Memory B cell (primary cell): ENCODE data around the gene RELL1.

Source experiments
- ATAC-seq: fragments of 150-1000 bp; cut with Tn5 transposase; 2 replicates; pipeline ENCODE4 v1.10.0; 2021; ENCODE audit warnings: low read depth, mild to moderate bottlenecking, moderate library complexity
- DNase-seq, 2 donors: peaks; one replicate each; pipeline ENCODE4 v3.0.0; 2022; ENCODE audit warnings: low spot score in 2 of 2
- H3K27ac Mint-ChIP-seq: one replicate; pipeline ENCODE4 v1.8.0; 2022; ENCODE audit warnings: mild to moderate bottlenecking, moderate library complexity, mixed read lengths
- H3K27me3 Mint-ChIP-seq: one replicate; pipeline ENCODE4 v1.8.0; 2022; ENCODE audit warnings: mixed read lengths
- H3K36me3 Mint-ChIP-seq: one replicate; pipeline ENCODE4 v1.8.0; 2022; ENCODE audit warnings: mild to moderate bottlenecking, mixed read lengths
- H3K4me1 Mint-ChIP-seq: one replicate; pipeline ENCODE4 v1.8.0; 2022; ENCODE audit warnings: mixed read lengths
- H3K4me3 Mint-ChIP-seq: one replicate; pipeline ENCODE4 v1.8.0; 2022; ENCODE audit warnings: mild to moderate bottlenecking, moderate library complexity, mixed read lengths
- H3K9me3 Mint-ChIP-seq: one replicate; pipeline ENCODE4 v1.8.0; 2022; ENCODE audit warnings: mixed read lengths

Gene RELL1

DNA sequence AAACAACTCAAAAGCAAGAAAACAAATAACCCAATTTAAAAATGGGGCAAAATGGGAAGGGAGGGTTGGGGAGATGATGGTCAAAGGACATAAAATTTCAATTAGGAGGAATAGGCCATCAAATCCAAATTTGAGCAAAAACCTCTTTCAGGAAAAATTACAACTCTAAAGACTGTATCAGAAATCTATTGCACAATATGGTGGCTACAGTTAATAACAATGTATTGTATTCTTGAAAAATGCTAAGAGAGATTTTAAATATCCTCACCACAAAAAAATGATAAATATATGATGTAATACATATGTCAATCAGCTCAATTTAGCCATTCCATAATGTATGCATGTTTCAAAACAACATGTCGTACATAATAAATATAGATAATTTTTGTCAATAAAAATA is 60.7 kb downstream of the RELL1 start:
- Mint-ChIP-seq H3K27ac (no peak overlapping the region), H3K4me3 (no peak overlapping the region), H3K4me1 (no peaks in the 10 kb centered on the region), H3K36me3 (peaks cover 1% of the 10 kb centered on the region), H3K27me3 (no peaks in the 10 kb centered on the region), H3K9me3 (no peaks in the 10 kb centered on the region)
- ATAC-seq (no peak), DNase-seq (no peak)

DNA sequence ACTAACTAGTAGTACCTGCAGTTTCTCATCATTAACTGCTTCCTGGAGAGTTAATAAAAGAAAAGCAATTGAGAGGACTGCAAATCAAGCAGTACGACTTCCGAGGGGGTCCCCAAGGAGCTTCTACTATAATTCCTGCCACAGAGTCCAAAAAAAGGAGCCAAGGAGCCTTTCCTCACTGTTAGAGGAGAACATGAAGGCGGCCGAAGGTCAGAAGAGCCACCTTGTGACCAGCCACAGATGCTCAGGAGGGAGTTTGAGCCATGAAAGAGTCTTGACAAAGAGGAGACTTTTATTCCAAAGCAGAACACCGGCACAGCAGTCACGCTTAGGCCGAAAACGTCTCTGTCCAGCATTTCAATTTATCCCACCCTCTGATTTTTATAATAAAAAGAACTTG is 62.2 kb downstream of the RELL1 start:
- Mint-ChIP-seq H3K4me3 (no peak overlapping the region), H3K27ac (no peak overlapping the region), H3K4me1 (no peaks in the 10 kb centered on the region), H3K9me3 (no peaks in the 10 kb centered on the region), H3K36me3 (peaks cover 1% of the 10 kb centered on the region), H3K27me3 (no peaks in the 10 kb centered on the region)
- DNase-seq (no peak), ATAC-seq (no peak)

GRCh38 chr4:37623125-37623524 is 63.1 kb downstream of the RELL1 start:
- H3K27me3 Mint-ChIP-seq = no peaks in the 10 kb centered on the region
- no peak for ATAC-seq
- peaks cover 1% of the 10 kb centered on the region for H3K36me3 Mint-ChIP-seq
- no peaks in the 10 kb centered on the region for H3K4me1 Mint-ChIP-seq
- DNase-seq = no peak
- H3K27ac Mint-ChIP-seq = no peak overlapping the region
- H3K9me3 Mint-ChIP-seq = no peaks in the 10 kb centered on the region
- no peak overlapping the region for H3K4me3 Mint-ChIP-seq

DNA sequence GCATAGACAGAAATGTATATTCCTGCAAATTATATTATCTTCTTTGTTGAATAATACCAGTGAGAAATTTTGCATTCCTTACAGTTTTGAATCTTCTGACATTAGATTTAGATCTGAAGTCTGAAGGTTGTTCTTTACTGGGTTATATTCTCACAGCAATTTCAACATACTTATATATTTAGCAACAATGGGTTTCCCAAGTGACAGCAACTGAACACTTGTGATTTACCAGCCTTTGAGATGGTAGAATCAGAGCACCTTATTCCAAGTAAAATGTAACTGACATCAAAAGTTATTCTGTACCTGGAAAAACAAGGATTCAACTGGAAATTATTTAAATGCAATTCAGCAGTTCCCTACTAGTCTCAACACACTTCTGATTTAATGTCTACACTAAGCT is 66.0 kb downstream of the RELL1 start:
- H3K4me3 Mint-ChIP-seq = no peak overlapping the region
- no peaks in the 10 kb centered on the region for H3K4me1 Mint-ChIP-seq
- DNase-seq (no peak), ATAC-seq (no peak)
- H3K36me3 Mint-ChIP-seq = no peaks in the 10 kb centered on the region
- no peaks in the 10 kb centered on the region for H3K27me3 Mint-ChIP-seq
- no peaks in the 10 kb centered on the region for H3K9me3 Mint-ChIP-seq
- no peak overlapping the region for H3K27ac Mint-ChIP-seq

DNA sequence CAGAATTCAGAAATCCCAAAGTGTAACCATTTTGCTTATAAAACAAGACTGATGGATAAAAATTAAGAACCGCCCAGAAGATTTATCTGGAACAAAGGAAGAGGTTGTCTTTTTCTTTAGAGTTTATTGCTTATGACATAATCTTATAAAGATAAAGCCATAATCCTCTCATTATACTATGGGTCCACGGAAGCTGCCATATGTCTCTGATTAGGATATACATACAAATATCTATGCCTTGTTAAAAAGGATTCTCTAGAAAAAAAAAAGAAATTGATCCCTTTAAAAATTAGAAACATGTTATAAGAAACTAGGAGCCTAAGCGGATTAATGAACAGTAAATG is 70.5 kb downstream of the RELL1 start:
- DNase-seq = no peak
- Mint-ChIP-seq H3K27ac (no peak overlapping the region), H3K4me1 (peaks cover 2% of the 10 kb centered on the region), H3K36me3 (no peaks in the 10 kb centered on the region), H3K4me3 (no peak overlapping the region), H3K27me3 (no peaks in the 10 kb centered on the region), H3K9me3 (no peaks in the 10 kb centered on the region)
- no peak for ATAC-seq

DNA sequence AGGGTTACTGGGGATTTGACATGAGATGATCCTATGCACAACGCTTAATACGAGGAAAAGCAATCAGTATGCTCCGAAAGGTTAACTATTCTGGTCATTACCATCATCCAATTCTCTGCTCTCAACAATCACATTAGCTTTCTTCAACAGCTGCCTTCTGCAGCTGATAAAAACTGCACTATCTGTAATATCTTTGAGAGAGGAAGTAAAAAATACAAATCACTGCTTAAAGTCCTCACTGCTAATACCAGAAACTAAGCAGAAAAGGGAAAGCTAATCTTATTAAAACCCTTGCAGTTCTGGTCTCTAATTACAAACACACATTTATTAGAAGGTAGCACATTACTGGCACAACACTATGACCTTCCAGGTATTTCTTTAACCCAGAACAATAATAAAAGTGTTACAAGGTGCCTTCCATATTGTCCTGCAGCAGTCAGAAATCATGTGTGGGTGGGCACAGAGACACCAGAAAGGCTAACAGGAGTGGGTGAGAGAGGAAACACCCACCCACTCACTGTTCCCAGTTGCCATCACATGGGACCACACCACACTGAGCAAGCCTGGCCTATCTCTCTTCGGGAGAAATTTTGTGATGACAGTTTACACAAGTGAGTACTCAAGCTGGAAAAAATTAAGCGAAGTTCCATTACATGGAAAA is 71.0 kb downstream of the RELL1 start:
- Mint-ChIP-seq H3K9me3 (no peaks in the 10 kb centered on the region), H3K4me3 (no peak overlapping the region), H3K36me3 (no peaks in the 10 kb centered on the region), H3K27me3 (no peaks in the 10 kb centered on the region), H3K4me1 (peaks cover 2% of the 10 kb centered on the region), H3K27ac (no peak overlapping the region)
- no peak for ATAC-seq
- DNase-seq = no peak

DNA sequence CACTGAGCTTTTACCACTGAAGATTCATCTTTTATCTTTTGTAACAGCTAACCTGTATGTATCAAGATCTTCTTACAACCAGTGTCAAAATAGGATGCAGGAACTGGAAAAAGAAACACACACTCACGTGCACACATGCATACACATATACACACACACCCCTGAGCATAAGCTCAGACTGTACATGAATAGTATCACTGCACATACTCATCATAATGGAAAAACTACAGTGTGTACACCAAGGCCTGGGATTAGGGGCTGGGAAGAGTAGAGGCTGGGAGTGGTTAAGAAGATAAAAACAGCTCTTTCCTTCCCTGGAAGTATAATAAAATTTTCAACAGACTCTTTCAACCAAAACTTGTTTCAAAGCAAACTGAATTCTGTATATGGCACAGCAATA is 73.4 kb downstream of the RELL1 start:
- DNase-seq (no peak), ATAC-seq (no peak)
- Mint-ChIP-seq H3K4me3 (no peak overlapping the region), H3K9me3 (no peaks in the 10 kb centered on the region), H3K36me3 (peaks cover 4% of the 10 kb centered on the region), H3K4me1 (peaks cover 2% of the 10 kb centered on the region), H3K27me3 (no peaks in the 10 kb centered on the region), H3K27ac (no peak overlapping the region)

GRCh38 chr4:37609626-37610025 is 76.5 kb downstream of the RELL1 start:
- peaks cover 6% of the 10 kb centered on the region for H3K36me3 Mint-ChIP-seq
- H3K4me1 Mint-ChIP-seq = no peaks in the 10 kb centered on the region
- H3K27me3 Mint-ChIP-seq = peaks cover 2% of the 10 kb centered on the region
- no peak overlapping the region for H3K27ac Mint-ChIP-seq
- no peaks in the 10 kb centered on the region for H3K9me3 Mint-ChIP-seq
- no peak overlapping the region for H3K4me3 Mint-ChIP-seq
- ATAC-seq (no peak), DNase-seq (no peak)

DNA sequence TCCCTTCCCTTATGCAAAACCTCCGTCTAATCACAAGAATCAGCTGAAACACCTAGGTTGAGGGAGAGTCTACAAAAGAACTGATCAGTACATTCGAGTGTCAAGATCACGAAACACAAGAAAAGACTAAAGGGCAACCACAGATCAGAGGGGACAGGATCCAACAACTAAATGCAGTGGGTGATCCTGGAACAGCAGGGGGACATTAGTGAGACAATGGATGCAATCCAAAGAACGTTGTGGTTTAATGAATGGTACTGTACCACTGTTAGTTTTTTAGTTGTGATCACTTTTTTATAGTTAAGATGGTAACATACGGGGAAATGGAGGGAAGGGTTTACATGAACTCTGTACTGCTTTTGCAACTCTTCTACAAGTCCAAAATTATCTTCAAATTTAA is 79.2 kb downstream of the RELL1 start:
- Mint-ChIP-seq H3K4me1 (peaks cover 2% of the 10 kb centered on the region), H3K27me3 (peaks cover 5% of the 10 kb centered on the region), H3K9me3 (no peaks in the 10 kb centered on the region), H3K27ac (no peak overlapping the region), H3K36me3 (peaks cover 6% of the 10 kb centered on the region), H3K4me3 (no peak overlapping the region)
- DNase-seq (no peak), ATAC-seq (no peak)

- no peak overlapping the region for H3K4me3 Mint-ChIP-seq
- H3K27ac Mint-ChIP-seq = no peak overlapping the region
- no peaks in the 10 kb centered on the region for H3K9me3 Mint-ChIP-seq
- peaks cover 6% of the 10 kb centered on the region for H3K27me3 Mint-ChIP-seq
- H3K4me1 Mint-ChIP-seq = peaks cover 2% of the 10 kb centered on the region
- DNase-seq = no peak
- peaks cover 6% of the 10 kb centered on the region for H3K36me3 Mint-ChIP-seq
- ATAC-seq = no peak
Observed at GRCh38 chr4:37605843-37606565, 80.2 kb downstream of the RELL1 start.

GRCh38 chr4:37604461-37604860 is 81.7 kb downstream of the RELL1 start:
- Mint-ChIP-seq H3K4me3 (no peak overlapping the region), H3K9me3 (no peaks in the 10 kb centered on the region), H3K27me3 (peaks cover 6% of the 10 kb centered on the region), H3K4me1 (peaks cover 2% of the 10 kb centered on the region), H3K27ac (no peak overlapping the region), H3K36me3 (peaks cover 4% of the 10 kb centered on the region)
- DNase-seq = no peak
- no peak for ATAC-seq

DNA sequence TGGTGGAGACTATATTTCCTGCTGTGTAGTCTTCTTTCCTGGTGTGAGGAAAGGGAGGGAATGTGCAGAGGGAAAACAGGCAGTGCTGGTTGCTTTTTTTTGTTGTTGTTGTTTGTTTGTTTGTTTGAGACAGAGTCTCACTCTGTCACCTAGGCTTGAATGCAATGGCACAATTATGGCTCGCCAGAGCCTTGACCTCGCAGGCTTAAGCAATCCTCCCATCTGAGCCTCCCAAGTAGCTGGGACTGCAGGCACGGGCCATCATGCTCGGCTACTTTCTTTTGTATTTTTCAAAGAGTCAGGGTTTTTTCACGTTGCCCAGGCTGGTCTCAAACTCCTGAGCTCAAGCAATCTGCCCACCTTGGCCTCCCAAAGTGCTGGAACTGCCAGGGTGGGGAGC is 82.5 kb downstream of the RELL1 start:
- Mint-ChIP-seq H3K4me3 (no peak overlapping the region), H3K9me3 (no peaks in the 10 kb centered on the region), H3K4me1 (peaks cover 2% of the 10 kb centered on the region), H3K27me3 (peaks cover 6% of the 10 kb centered on the region), H3K36me3 (peaks cover 2% of the 10 kb centered on the region), H3K27ac (no peak overlapping the region)
- DNase-seq (no peak), ATAC-seq (no peak)

DNA sequence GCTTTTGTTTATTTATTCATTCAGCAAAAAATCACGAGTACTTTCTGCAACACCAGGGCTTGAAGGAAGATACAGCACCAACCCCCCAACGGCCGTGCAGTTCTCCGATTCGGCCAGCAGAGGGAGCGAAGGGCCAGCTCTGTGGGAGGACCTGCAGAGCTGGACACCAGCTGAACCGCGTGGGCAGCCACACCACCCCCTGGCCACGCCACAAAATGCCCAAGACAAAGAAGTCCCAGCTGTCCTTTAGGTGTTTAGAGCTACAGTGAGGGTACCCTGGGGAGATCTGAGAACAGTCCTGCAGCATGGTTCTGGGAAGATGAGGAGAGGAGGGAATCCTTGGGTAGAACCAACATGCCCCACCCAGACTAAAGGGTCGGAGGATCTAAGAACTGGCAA is 83.1 kb downstream of the RELL1 start:
- H3K4me1 Mint-ChIP-seq = peaks cover 2% of the 10 kb centered on the region
- H3K9me3 Mint-ChIP-seq = no peaks in the 10 kb centered on the region
- peaks cover 2% of the 10 kb centered on the region for H3K36me3 Mint-ChIP-seq
- H3K27me3 Mint-ChIP-seq = peaks cover 6% of the 10 kb centered on the region
- DNase-seq (peak; percentile 70 to 79), ATAC-seq (peak; percentile 59)
- no peak overlapping the region for H3K27ac Mint-ChIP-seq
- no peak overlapping the region for H3K4me3 Mint-ChIP-seq

GRCh38 chr4:37602454-37603069 is 83.6 kb downstream of the RELL1 start:
- Mint-ChIP-seq H3K27me3 (peaks cover 6% of the 10 kb centered on the region), H3K4me3 (no peak overlapping the region), H3K36me3 (peaks cover 2% of the 10 kb centered on the region), H3K4me1 (peaks cover 2% of the 10 kb centered on the region), H3K27ac (no peak overlapping the region), H3K9me3 (no peaks in the 10 kb centered on the region)
- ATAC-seq (no peak), DNase-seq (no peak)

GRCh38 chr4:37601531-37601930 is 84.6 kb downstream of the RELL1 start:
- Mint-ChIP-seq H3K4me1 (peaks cover 2% of the 10 kb centered on the region), H3K27ac (no peak overlapping the region), H3K4me3 (no peak overlapping the region), H3K9me3 (no peaks in the 10 kb centered on the region), H3K27me3 (peaks cover 6% of the 10 kb centered on the region), H3K36me3 (no peaks in the 10 kb centered on the region)
- no peak for DNase-seq
- no peak for ATAC-seq
